ENCODE data around the gene AHNAK2. TPM values are rescaled to one million over a fixed set of nuclear protein-coding genes. Genes with fewer than 3 reads are reported as not detected.

AHNAK2 gene
- total RNA-seq, 1 donor from 2014 or later, result 13.7 TPM

DNA sequence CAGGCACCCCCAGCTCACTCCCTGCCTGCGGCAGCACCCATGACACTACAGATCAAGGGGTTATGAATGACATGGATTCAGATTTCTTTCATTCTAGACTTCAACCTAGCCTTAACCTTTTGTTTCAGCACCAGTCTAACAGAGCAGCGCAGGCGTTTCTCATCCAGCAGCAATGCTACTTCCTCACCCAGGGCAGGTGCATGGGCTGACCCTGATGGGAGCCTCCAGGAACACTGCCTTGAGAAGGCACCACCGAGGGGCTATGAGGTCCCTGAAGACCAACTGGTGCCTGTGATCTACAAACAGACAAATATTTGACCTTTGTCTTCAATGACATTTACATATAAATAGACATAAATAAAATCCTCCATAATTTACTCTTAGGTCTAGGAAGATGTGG is 31.9 kb upstream of the AHNAK2 start:
- Histone ChIP-seq H3K27me3 (no peaks in the 10 kb centered on the region), H3K36me3 (peaks cover 25% of the 10 kb centered on the region), H3K9me3 (no peaks in the 10 kb centered on the region), H3K4me3 (no peak overlapping the region), H3K4me1 (no peaks in the 10 kb centered on the region), H3K27ac (no peak overlapping the region)
- TF ChIP-seq, protein P1, sequence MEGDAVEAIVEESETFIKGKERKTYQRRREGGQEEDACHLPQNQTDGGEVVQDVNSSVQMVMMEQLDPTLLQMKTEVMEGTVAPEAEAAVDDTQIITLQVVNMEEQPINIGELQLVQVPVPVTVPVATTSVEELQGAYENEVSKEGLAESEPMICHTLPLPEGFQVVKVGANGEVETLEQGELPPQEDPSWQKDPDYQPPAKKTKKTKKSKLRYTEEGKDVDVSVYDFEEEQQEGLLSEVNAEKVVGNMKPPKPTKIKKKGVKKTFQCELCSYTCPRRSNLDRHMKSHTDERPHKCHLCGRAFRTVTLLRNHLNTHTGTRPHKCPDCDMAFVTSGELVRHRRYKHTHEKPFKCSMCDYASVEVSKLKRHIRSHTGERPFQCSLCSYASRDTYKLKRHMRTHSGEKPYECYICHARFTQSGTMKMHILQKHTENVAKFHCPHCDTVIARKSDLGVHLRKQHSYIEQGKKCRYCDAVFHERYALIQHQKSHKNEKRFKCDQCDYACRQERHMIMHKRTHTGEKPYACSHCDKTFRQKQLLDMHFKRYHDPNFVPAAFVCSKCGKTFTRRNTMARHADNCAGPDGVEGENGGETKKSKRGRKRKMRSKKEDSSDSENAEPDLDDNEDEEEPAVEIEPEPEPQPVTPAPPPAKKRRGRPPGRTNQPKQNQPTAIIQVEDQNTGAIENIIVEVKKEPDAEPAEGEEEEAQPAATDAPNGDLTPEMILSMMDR (IDR thresholded peaks at IDR 0.05), result no peak
- DNase-seq, result no peak
- ATAC-seq, result no peak
- intact Hi-C loops (cut with DNase I), result no loop called here

DNA sequence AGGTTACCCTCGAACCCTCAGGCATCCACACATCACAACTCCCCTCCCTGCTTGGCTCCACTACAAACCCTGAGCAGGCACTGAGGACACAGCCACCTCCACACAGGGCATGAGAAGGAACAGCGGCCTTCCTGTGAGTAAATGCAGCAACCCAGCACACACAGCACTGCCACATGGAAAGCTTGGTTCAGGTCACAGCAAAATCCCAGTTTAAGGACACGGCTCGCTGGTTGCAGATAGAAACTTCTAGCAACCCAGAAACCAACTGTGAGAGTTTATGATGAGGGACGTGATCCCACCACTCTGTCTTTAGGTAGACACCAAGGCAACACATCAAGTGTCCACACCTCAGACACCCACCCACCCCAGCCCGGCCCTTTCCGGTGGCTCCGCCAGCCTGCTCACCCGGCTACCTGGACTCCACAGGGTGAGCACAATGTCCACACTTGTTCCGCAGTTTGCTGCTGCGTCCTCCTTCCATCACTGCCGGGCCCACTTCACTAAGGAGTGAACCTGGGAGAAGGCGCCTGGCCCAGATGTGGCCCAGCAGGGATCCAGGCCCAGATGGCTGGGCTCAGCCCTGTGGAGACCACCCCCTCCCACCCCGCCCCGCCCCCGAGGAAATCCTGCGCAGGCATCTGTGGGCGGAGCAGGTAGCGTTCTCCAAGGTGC is 29.6 kb upstream of the AHNAK2 start:
- Histone ChIP-seq H3K4me1 (no peaks in the 10 kb centered on the region), H3K36me3 (peaks cover 25% of the 10 kb centered on the region), H3K27ac (no peak overlapping the region), H3K27me3 (no peaks in the 10 kb centered on the region), H3K9me3 (no peaks in the 10 kb centered on the region), H3K4me3 (no peak overlapping the region)
- DNase-seq, result no peak
- no peak for ATAC-seq
- TF ChIP-seq, protein P1 (IDR thresholded peaks at IDR 0.05), result no peak
- intact Hi-C loops (cut with DNase I), result no loop called here

DNA sequence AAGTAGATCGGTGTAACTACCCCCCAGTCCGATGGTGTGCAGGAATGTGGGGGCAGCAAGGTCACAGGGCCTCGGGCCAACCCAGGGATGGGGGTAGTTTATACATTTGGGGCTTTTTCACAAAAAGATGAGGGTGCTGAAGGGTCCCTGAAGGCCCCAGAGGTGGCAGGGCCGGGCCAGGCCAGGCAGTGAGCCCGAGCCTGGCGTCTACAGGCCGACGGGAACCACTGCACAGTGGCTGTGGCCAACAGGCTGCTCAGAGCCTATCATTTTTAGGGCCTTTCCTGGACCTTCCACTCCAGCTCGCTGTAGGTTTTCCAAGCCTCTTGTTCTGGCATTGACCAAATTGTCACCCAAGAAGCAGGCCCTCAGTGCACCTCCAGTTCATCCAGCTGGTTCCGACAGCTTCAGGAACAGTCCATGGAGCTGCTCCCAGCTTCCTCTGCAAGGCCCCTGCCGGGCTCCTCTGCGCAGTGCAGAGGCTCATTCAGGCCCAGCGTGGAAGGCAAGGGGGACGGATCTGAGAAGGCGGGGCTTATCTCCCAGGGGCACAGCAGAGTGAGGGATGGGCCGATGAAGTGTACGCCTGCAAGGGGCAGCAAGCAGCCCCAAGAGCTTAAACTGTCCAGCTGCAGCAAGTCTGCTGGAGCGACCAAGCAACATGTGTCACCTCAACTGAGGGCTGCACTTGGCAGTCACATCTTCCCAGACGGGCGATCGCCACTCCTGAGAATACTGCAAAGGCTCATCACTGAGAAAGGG is 28.8 kb upstream of the AHNAK2 start:
- DNase-seq (no peak), ATAC-seq (no peak)
- no peaks in the 10 kb centered on the region for H3K4me1 ChIP-seq
- no peaks in the 10 kb centered on the region for H3K9me3 ChIP-seq
- peaks cover 25% of the 10 kb centered on the region for H3K36me3 ChIP-seq
- intact Hi-C loops (cut with DNase I), result no loop called here
- TF ChIP-seq, protein P1 (IDR thresholded peaks at IDR 0.05), result no peak
- no peaks in the 10 kb centered on the region for H3K27me3 ChIP-seq
- no peak overlapping the region for H3K4me3 ChIP-seq
- H3K27ac ChIP-seq, result no peak overlapping the region

DNA sequence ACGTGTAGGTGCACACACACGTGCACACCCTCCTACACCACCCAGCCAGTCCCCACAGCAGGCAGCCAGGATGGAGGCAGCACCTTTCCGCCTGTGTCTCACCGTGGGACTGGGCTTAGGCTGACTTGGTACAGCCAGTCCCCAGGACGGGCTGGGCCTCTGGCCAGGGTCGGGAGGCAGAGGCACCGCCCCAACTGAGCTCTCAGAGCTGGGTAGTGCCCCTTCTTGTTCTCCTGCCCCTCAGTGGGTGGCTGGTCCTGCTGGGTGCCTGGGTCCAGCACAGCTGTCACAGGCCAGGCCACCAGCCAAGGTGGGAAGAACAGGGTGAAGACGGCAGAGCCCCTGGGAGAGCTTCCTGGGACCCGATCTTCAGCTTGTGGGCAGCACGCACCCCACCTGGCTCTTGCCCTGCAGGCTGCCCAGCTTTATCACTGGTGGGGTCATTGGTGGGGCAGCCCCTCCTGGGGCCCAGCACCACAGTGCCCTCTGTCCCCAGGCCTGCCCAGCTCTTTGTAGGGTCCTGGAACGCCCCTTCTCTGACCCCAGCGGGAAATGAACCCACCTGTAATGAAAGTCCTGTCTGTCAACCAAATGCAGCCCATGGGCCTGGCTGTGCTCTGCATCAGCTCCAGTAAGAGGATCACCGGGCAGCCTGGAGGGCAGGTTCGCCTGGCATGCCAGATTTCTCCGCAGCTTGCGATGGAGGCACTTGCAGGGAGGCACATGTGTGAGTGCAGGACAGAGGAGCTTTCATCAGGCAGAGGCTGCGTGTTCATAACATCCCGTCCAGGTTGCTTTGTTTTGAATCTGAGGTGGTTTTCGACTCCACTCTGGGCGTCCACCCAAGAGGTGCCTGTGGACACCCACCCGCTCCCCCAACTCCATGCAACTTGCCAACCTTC is 28.0 kb upstream of the AHNAK2 start:
- Histone ChIP-seq H3K27ac (no peak overlapping the region), H3K4me3 (no peak overlapping the region), H3K27me3 (no peaks in the 10 kb centered on the region), H3K9me3 (no peaks in the 10 kb centered on the region), H3K36me3 (peaks cover 21% of the 10 kb centered on the region), H3K4me1 (no peaks in the 10 kb centered on the region)
- DNase-seq, result no peak
- intact Hi-C loops (cut with DNase I), result no loop called here
- TF ChIP-seq, protein P1 (IDR thresholded peaks at IDR 0.05), result no peak
- ATAC-seq, result peak; percentile 31

DNA sequence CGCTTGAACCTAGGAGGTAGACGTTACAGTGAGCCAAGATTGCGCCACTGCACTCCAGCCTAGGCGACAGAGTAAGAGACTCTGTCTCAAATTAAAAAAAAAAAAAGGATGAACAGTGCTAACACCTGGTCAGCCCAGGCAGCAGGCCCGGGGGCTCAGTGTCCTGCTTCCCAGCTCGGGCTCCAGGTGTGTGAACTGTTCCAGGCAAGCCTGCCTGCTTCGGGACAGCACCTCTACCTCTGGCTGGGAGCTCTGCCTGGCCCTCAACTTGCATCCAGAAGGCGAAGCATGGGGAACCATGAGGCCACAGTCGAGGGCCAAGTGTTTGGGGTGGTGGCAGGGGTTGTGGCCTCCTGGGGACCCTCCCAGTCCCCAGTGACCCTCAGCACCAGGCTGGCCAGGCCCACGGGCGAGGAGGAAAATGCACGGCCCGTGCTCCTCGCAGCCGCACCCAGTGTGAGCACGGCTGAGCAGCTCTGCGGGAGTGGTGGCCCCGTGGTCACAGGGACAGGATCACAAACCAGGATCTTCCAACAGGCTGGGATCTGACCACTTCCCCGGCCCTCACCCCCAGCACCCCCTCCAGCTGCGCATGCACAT is 27.3 kb upstream of the AHNAK2 start:
- intact Hi-C loops (cut with DNase I), result no loop called here
- H3K9me3 ChIP-seq, result no peaks in the 10 kb centered on the region
- no peak for DNase-seq
- no peaks in the 10 kb centered on the region for H3K4me1 ChIP-seq
- peak; percentile 10 for ATAC-seq
- no peaks in the 10 kb centered on the region for H3K27me3 ChIP-seq
- H3K27ac ChIP-seq, result no peak overlapping the region
- peaks cover 14% of the 10 kb centered on the region for H3K36me3 ChIP-seq
- no peak overlapping the region for H3K4me3 ChIP-seq
- TF ChIP-seq, protein P1 (IDR thresholded peaks at IDR 0.05), result no peak
